ENCODE measurements around the gene GALNT10.

GALNT10 gene

DNA sequence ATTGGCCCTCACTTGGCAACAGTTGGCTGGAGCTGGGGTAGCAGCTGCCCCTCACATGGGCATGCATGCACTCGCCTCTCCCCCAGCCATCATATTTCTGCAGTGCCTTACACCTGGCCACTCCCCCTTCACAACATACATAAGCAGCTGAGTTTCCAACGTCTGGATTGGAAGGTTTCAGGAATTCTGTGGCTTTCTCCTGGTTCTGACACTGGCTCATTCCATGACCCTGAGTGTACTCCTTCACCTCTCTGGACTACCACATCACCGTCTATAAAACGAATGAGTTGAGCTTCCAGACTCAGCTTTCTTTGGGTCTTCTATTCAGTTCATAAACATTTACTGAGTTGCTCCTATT, 84.3 kb downstream of the GALNT10 start:
- no peaks in the 10 kb centered on the region for H3K9me3 ChIP-seq (ENCODE audit: control insufficient read depth, insufficient read depth, low read length)
- H3K4me3 ChIP-seq (ENCODE audit: low read length): no peak overlapping the region
- no peaks in the 10 kb centered on the region for H3F3A ChIP-seq (ENCODE audit: control insufficient read depth, insufficient read depth)
- no peaks in the 10 kb centered on the region for H3K36me3 ChIP-seq (ENCODE audit: control insufficient read depth, low read length)
- no peaks in the 10 kb centered on the region for H3K79me2 ChIP-seq (ENCODE audit: control insufficient read depth, low read length)
- no peaks in the 10 kb centered on the region for H3K4me1 ChIP-seq (ENCODE audit: control insufficient read depth, low read length)
- peaks cover 4% of the 10 kb centered on the region; the same call in 1 of the 2 replicates for H3K27me3 ChIP-seq (ENCODE audit: control insufficient read depth, low read length)
- no peak overlapping the region for H3K27ac ChIP-seq (ENCODE audit: low read depth, low read length)
- no peaks in the 10 kb centered on the region for H3K9me2 ChIP-seq (replicated peaks; ENCODE audit: control insufficient read depth, low read length)
- no peaks in the 10 kb centered on the region; the same call in 1 of the 2 replicates for H4K20me1 ChIP-seq (ENCODE audit: control insufficient read depth, insufficient read depth, low read depth, low read length)
- no peak overlapping the region for H3K4me2 ChIP-seq (ENCODE audit: low read length)
- no peak for TF ChIP-seq EZH2phosphoT487 (IDR thresholded peaks at IDR 0.05; ENCODE audit: borderline replicate concordance, low read length)
- TF ChIP-seq, protein P1, sequence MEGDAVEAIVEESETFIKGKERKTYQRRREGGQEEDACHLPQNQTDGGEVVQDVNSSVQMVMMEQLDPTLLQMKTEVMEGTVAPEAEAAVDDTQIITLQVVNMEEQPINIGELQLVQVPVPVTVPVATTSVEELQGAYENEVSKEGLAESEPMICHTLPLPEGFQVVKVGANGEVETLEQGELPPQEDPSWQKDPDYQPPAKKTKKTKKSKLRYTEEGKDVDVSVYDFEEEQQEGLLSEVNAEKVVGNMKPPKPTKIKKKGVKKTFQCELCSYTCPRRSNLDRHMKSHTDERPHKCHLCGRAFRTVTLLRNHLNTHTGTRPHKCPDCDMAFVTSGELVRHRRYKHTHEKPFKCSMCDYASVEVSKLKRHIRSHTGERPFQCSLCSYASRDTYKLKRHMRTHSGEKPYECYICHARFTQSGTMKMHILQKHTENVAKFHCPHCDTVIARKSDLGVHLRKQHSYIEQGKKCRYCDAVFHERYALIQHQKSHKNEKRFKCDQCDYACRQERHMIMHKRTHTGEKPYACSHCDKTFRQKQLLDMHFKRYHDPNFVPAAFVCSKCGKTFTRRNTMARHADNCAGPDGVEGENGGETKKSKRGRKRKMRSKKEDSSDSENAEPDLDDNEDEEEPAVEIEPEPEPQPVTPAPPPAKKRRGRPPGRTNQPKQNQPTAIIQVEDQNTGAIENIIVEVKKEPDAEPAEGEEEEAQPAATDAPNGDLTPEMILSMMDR (IDR thresholded peaks at IDR 0.05; ENCODE audit: low read depth, low read length, poor library complexity, severe bottlenecking): no peak

DNA sequence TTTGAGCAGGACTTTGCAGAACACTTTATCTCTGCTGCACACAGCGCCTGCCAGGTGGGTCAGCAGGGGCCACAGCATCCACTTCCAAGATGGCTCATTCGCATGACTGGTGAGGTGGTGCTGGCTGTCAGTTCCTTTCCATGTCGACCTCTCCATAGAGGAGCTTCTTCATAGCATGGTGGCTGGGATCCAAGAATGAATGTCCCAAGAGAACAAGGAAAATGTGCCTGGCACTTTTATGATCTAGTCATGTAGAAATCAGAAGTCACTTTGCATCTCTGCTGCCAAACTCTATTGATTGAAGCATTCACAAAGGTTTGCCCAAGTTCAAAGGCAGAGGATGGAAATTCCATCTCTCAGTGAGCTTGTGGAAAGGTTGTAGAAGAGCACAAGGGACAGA, 85.0 kb downstream of the GALNT10 start:
- H3K27me3 ChIP-seq (ENCODE audit: control insufficient read depth, low read length): peaks cover 4% of the 10 kb centered on the region; the same call in 1 of the 2 replicates
- no peak overlapping the region for H3K4me2 ChIP-seq (ENCODE audit: low read length)
- no peaks in the 10 kb centered on the region for H3K36me3 ChIP-seq (ENCODE audit: control insufficient read depth, low read length)
- H3K79me2 ChIP-seq (ENCODE audit: control insufficient read depth, low read length): no peaks in the 10 kb centered on the region
- TF ChIP-seq, protein P1 (IDR thresholded peaks at IDR 0.05; ENCODE audit: low read depth, low read length, poor library complexity, severe bottlenecking): no peak
- no peak for TF ChIP-seq EZH2phosphoT487 (IDR thresholded peaks at IDR 0.05; ENCODE audit: borderline replicate concordance, low read length)
- H3F3A ChIP-seq (ENCODE audit: control insufficient read depth, insufficient read depth): no peaks in the 10 kb centered on the region
- H3K27ac ChIP-seq (ENCODE audit: low read depth, low read length): no peak overlapping the region
- H3K4me3 ChIP-seq (ENCODE audit: low read length): no peak overlapping the region
- H4K20me1 ChIP-seq (ENCODE audit: control insufficient read depth, insufficient read depth, low read depth, low read length): no peaks in the 10 kb centered on the region; the same call in 1 of the 2 replicates
- no peaks in the 10 kb centered on the region for H3K9me3 ChIP-seq (ENCODE audit: control insufficient read depth, insufficient read depth, low read length)
- H3K9me2 ChIP-seq (replicated peaks; ENCODE audit: control insufficient read depth, low read length): no peaks in the 10 kb centered on the region
- H3K4me1 ChIP-seq (ENCODE audit: control insufficient read depth, low read length): no peaks in the 10 kb centered on the region

DNA sequence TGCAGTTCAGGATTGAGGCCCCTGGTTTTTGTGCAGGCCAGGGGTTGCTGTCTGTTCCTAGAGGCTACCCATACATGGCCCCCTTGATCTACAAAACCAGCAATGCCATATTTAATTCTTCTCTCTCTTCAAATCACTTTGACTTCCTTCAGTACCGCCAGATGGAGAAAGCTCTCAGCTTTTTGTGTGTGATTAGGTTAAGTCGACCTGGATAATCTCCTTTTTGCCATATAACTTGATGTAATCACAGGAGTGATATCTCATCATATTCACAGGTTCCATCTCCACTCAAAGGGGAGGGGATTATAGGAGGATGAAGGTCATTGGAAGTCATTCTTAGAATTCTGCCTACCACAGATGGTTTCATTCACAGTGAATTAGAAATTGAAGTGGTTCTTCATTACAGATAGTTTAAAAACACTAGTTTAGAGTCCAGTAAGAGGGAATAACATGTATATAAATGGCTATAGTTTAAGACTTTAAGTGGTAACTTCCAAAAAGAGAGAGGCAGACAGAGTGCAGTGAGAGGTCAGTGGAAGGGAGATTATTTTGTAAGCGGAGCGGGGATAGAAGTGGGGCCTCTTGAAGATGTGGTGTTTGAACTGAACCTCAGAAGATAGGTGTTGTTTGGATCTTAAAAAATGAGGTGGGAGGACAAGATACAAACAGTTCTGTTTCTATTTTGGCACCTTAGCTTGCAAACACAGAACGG, 85.9 kb downstream of the GALNT10 start:
- Histone ChIP-seq H3K36me3 (ENCODE audit: control insufficient read depth, low read length) (no peaks in the 10 kb centered on the region), H3K4me2 (ENCODE audit: low read length) (no peak overlapping the region), H3K4me3 (ENCODE audit: low read length) (no peak overlapping the region), H3K4me1 (ENCODE audit: control insufficient read depth, low read length) (no peaks in the 10 kb centered on the region), H3K79me2 (ENCODE audit: control insufficient read depth, low read length) (no peaks in the 10 kb centered on the region), H3K9me3 (ENCODE audit: control insufficient read depth, insufficient read depth, low read length) (no peaks in the 10 kb centered on the region), H3F3A (ENCODE audit: control insufficient read depth, insufficient read depth) (no peaks in the 10 kb centered on the region), H4K20me1 (ENCODE audit: control insufficient read depth, insufficient read depth, low read depth, low read length) (no peaks in the 10 kb centered on the region; the same call in 1 of the 2 replicates), H3K27me3 (ENCODE audit: control insufficient read depth, low read length) (peaks cover 4% of the 10 kb centered on the region; the same call in 1 of the 2 replicates), H3K9me2 (replicated peaks; ENCODE audit: control insufficient read depth, low read length) (no peaks in the 10 kb centered on the region), H3K27ac (ENCODE audit: low read depth, low read length) (no peak overlapping the region)
- TF ChIP-seq, protein P1 (IDR thresholded peaks at IDR 0.05; ENCODE audit: low read depth, low read length, poor library complexity, severe bottlenecking): no peak
- no peak for TF ChIP-seq EZH2phosphoT487 (IDR thresholded peaks at IDR 0.05; ENCODE audit: borderline replicate concordance, low read length)
